GM23248 (cell line): ENCODE data around the gene PLAU. TPM values are rescaled to one million over a fixed set of nuclear protein-coding genes. Genes with fewer than 3 reads are reported as not detected.
A peak's percentile ranks its signal among the peaks of the same experiment; 100 is the strongest.

ENCODE experiments used
- DNase-seq: peaks from one replicate; pipeline ENCODE4 v3.0.0-alpha.2; 2015
- H2AFZ ChIP-seq: fragments of 200-600 bp; sonication (generic); 2 replicates; pipeline ENCODE4 v1.6.1; 2016; ENCODE audit warnings: antibody characterized with exemption
- H3F3A ChIP-seq: fragments of 200-600 bp; sonication (generic); 2 replicates; pipeline ENCODE4 v1.6.1; 2016; ENCODE audit warnings: mild to moderate bottlenecking, antibody characterized with exemption, mixed run types; ENCODE audit not compliant: insufficient read depth
- H3K27ac ChIP-seq: fragments of 200-600 bp; sonication (generic); 2 replicates; pipeline ENCODE4 v1.5.1; 2016; ENCODE audit warnings: mild to moderate bottlenecking
- H3K27me3 ChIP-seq: fragments of 200-600 bp; sonication (generic); replicated peaks from 2 replicates; pipeline ENCODE4 v1.6.1; 2016; ENCODE audit warnings: mild to moderate bottlenecking; ENCODE audit not compliant: insufficient read depth
- H3K36me3 ChIP-seq: fragments of 200-600 bp; sonication (generic); 2 replicates; pipeline ENCODE4 v1.6.1; 2016; ENCODE audit warnings: low read depth, mild to moderate bottlenecking
- H3K4me1 ChIP-seq: fragments of 200-600 bp; sonication (generic); 2 replicates; pipeline ENCODE4 v1.6.1; 2016; ENCODE audit warnings: mild to moderate bottlenecking; ENCODE audit not compliant: insufficient read depth
- H3K4me2 ChIP-seq: fragments of 200-600 bp; sonication (generic); one replicate; pipeline ENCODE4 v1.6.1; 2016; ENCODE audit warnings: mild to moderate bottlenecking; ENCODE audit not compliant: unreplicated experiment
- H3K4me3 ChIP-seq: fragments of 200-600 bp; sonication (generic); 2 replicates; pipeline ENCODE4 v1.5.1; 2016; ENCODE audit warnings: mild to moderate bottlenecking
- H3K79me2 ChIP-seq: fragments of 200-600 bp; sonication (generic); 2 replicates; pipeline ENCODE4 v1.6.1; 2016; ENCODE audit warnings: mild to moderate bottlenecking; ENCODE audit not compliant: insufficient read depth
- H3K9ac ChIP-seq: fragments of 200-600 bp; sonication (generic); 2 replicates; pipeline ENCODE4 v1.6.1; 2016; ENCODE audit warnings: mild to moderate bottlenecking
- H3K9me2 ChIP-seq: fragments of 200-600 bp; sonication (generic); 2 replicates; pipeline ENCODE4 v1.6.1; 2016; ENCODE audit warnings: mixed run types, mild to moderate bottlenecking, moderate library complexity; ENCODE audit not compliant: insufficient read depth
- H3K9me3 ChIP-seq: fragments of 200-600 bp; sonication (generic); one replicate; pipeline ENCODE4 v1.6.1; 2017; ENCODE audit warnings: low read depth
- H4K20me1 ChIP-seq: fragments of 200-600 bp; sonication (generic); 2 replicates; pipeline ENCODE4 v1.6.0; 2016; ENCODE audit not compliant: insufficient read depth
- EZH2 ChIP-seq: fragments of 200-600 bp; sonication (generic); IDR thresholded peaks from 2 replicates; pipeline ENCODE4 v1.6.1; 2018; ENCODE audit warnings: antibody characterized with exemption, mild to moderate bottlenecking; ENCODE audit not compliant: insufficient read depth, poor library complexity, severe bottlenecking
- EZH2phosphoT487 ChIP-seq: fragments of 200-600 bp; sonication (generic); IDR thresholded peaks from 2 replicates; pipeline ENCODE4 v1.6.1; 2018; ENCODE audit warnings: antibody characterized with exemption, moderate library complexity, mild to moderate bottlenecking, low read depth; ENCODE audit not compliant: insufficient read depth
- WGBS, 2 experiments: methylation state at CpG; one replicate each; pipeline ENCODE4 v1.1.6; 2015 to 2017; ENCODE audit warnings: low lambda C conversion rate in 2 of 2, low coverage in 1 of 2; ENCODE audit errors: missing lambda C conversion rate in 2 of 2; 5-methylcytosine and 5-hydroxymethylcytosine counted together
- in situ Hi-C: fragments of 300-500 bp; cut with MboI; formaldehyde crosslinking; loops from 2 replicates; pipeline ENCODE4 v1.15.0; 2020
- polyA plus RNA-seq: library from polyadenylated mRNA; unstranded; fragments of >200 nt; fragmentation: Nextera tagmentation; extraction: Ambion mirVana; gene quantifications from 2 replicates; pipeline ENCODE4 v1.2.1, GENCODE V29; 2016
- total RNA-seq: library from RNA; depleted of rRNA; stranded (reverse); fragments of >200 nt; shearing (Covaris generic); gene quantifications from 2 replicates; pipeline ENCODE4 v1.2.3, GENCODE V29; 2014

PLAU gene
- total and polyA plus RNA-seq, 2 experiments from 2014 or later: 13.3 to 26.1 TPM

DNA sequence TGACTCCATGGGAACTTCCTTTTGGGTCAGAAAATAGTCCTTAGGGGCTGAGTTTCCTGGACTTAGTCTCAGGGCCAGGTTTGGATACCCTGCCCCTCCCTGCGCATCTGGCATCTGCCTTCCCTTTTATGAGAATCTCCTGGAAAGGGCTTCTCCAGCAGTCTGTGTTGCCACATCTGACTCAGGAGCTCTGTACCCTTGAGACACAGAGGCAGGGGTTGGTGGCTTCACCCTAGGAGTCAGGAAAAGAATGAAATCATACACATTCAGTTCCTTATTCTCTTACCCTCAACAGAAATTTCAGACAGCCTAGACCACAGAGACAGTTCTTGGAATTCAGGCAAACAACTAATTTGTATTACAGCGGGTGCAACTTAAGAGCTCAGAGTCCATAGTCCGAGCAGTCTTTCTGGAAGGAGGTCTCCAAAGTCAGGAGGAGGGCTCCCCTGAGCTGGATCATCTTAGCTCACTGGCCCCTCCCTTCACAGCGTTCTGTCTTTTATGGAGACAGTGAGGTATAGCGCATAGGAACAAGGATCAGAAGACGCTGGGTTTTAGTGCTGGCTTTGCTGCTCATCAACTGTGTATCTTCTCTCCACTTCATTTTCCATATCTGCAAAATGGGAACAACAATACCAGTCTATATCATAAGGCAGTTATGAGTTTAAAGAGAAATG is 3.0 kb upstream of the PLAU start:
- H3K9ac ChIP-seq: peak overlapping the region; percentile 76
- peaks cover 45% of the 10 kb centered on the region for H3F3A ChIP-seq
- peak overlapping the region; percentile 96 for H3K27ac ChIP-seq
- peaks cover 51% of the 10 kb centered on the region for H3K4me1 ChIP-seq
- DNase-seq: peak; percentile 89
- no peaks in the 10 kb centered on the region for H3K27me3 ChIP-seq
- H2AFZ ChIP-seq: no peak overlapping the region
- H3K4me3 ChIP-seq: peak overlapping the region; percentile 20; the same call in 1 of the 2 replicates
- H3K36me3 ChIP-seq: no peaks in the 10 kb centered on the region
- 18 to 19% methylated on average over 6 of the region's 6 CpGs for WGBS, 2 experiments
- H3K9me3 ChIP-seq: no peaks in the 10 kb centered on the region
- in situ Hi-C loops: no loop called here
- peak overlapping the region; percentile 70 for H3K4me2 ChIP-seq
- H4K20me1 ChIP-seq: no peaks in the 10 kb centered on the region
- no peaks in the 10 kb centered on the region for H3K79me2 ChIP-seq
- H3K9me2 ChIP-seq: no peaks in the 10 kb centered on the region
- TF ChIP-seq EZH2phosphoT487 (no peak), EZH2 (no peak)

GRCh38 chr10:73908853-73909539 is 1.9 kb upstream of the PLAU start:
- H3K4me3 ChIP-seq: peak overlapping the region; percentile 37; the same call in 1 of the 2 replicates
- no peaks in the 10 kb centered on the region for H3K79me2 ChIP-seq
- no peaks in the 10 kb centered on the region for H3K36me3 ChIP-seq
- in situ Hi-C loops: no loop called here
- 2 to 3% methylated on average over 7 to 10 of the region's 10 CpGs for WGBS, 2 experiments
- TF ChIP-seq EZH2phosphoT487 (0 out of 2 replicates have a peak, but pooled peaks have one; percentile 34), EZH2 (no peak)
- peak overlapping the region; percentile 67 for H3K4me2 ChIP-seq
- peak overlapping the region; percentile 76 for H3K9ac ChIP-seq
- H3K4me1 ChIP-seq: peaks cover 51% of the 10 kb centered on the region
- DNase-seq: peak; percentile 96
- H3K9me2 ChIP-seq: no peaks in the 10 kb centered on the region
- no peaks in the 10 kb centered on the region for H3K27me3 ChIP-seq
- H2AFZ ChIP-seq: peak overlapping the region; percentile 52
- H3K27ac ChIP-seq: peak overlapping the region; percentile 96
- peaks cover 45% of the 10 kb centered on the region for H3F3A ChIP-seq
- H3K9me3 ChIP-seq: no peaks in the 10 kb centered on the region
- no peaks in the 10 kb centered on the region for H4K20me1 ChIP-seq

- Histone ChIP-seq H3K4me2 (peak overlapping the region; percentile 67), H3K9ac (no peak overlapping the region), H3K27me3 (no peaks in the 10 kb centered on the region), H3F3A (peaks cover 45% of the 10 kb centered on the region), H3K4me3 (no peak overlapping the region), H3K27ac (peak overlapping the region; percentile 96), H2AFZ (no peak overlapping the region), H4K20me1 (no peaks in the 10 kb centered on the region), H3K79me2 (no peaks in the 10 kb centered on the region), H3K9me2 (no peaks in the 10 kb centered on the region), H3K36me3 (no peaks in the 10 kb centered on the region), H3K4me1 (peaks cover 51% of the 10 kb centered on the region), H3K9me3 (no peaks in the 10 kb centered on the region)
- in situ Hi-C loops: no loop called here
- no peak for DNase-seq
- TF ChIP-seq EZH2: no peak
- TF ChIP-seq EZH2phosphoT487: no peak
- WGBS, 2 experiments: 58 to 68% methylated on average over 4 of the region's 4 CpGs
Observed at GRCh38 chr10:73909540-73910115, 1.3 kb upstream of the PLAU start.

- Histone ChIP-seq H3K79me2 (no peaks in the 10 kb centered on the region), H3K36me3 (no peaks in the 10 kb centered on the region), H4K20me1 (no peaks in the 10 kb centered on the region), H2AFZ (peak overlapping the region; percentile 76), H3K4me1 (peaks cover 50% of the 10 kb centered on the region), H3K4me3 (peak overlapping the region; percentile 72), H3K4me2 (peak overlapping the region; percentile 72), H3K27ac (no peak overlapping the region), H3K9me3 (no peaks in the 10 kb centered on the region), H3K9ac (peak overlapping the region; percentile 56; the same call in 1 of the 2 replicates), H3K27me3 (no peaks in the 10 kb centered on the region), H3F3A (peaks cover 45% of the 10 kb centered on the region), H3K9me2 (no peaks in the 10 kb centered on the region)
- no peak for DNase-seq
- no peak for TF ChIP-seq EZH2phosphoT487
- TF ChIP-seq EZH2: no peak
- in situ Hi-C loops: no loop called here
- 44 to 54% methylated on average over 9 of the region's 9 CpGs for WGBS, 2 experiments
Observed at GRCh38 chr10:73910401-73910763, 550 bp upstream of the PLAU start.
